Fibroblast of lung (primary cell): ENCODE data around the gene FSTL3. TPM values are rescaled to one million over a fixed set of nuclear protein-coding genes. Genes with fewer than 3 reads are reported as not detected.

ENCODE experiments used
- DNase-seq, 2 donors: peaks; one replicate each; pipeline versions ENCODE4 v3.0.0 to v3.0.0-alpha.2; 2010; ENCODE audit warnings: low read depth in 2 of 2
- H2AFZ ChIP-seq: 2 replicates; pipeline ENCODE4 v1.5.1; 2012; ENCODE audit warnings: low read length, control low read depth, inconsistent platforms
- H3K27ac ChIP-seq: 2 replicates; pipeline ENCODE4 v1.5.1; 2011; ENCODE audit warnings: low read length, control low read depth; ENCODE audit not compliant: insufficient read depth
- H3K27me3 ChIP-seq: 2 replicates; pipeline ENCODE4 v1.5.1; 2011; ENCODE audit warnings: mild to moderate bottlenecking, low read length; ENCODE audit not compliant: control insufficient read depth, insufficient read depth
- H3K36me3 ChIP-seq: 2 replicates; pipeline ENCODE4 v1.5.1; 2011; ENCODE audit warnings: low read length; ENCODE audit not compliant: control insufficient read depth, insufficient read depth
- H3K4me1 ChIP-seq: 2 replicates; pipeline ENCODE4 v1.5.1; 2011; ENCODE audit warnings: low read length; ENCODE audit not compliant: control insufficient read depth, insufficient read depth; ENCODE audit errors: extremely low read depth
- H3K4me2 ChIP-seq: 2 replicates; pipeline ENCODE4 v1.5.1; 2011; ENCODE audit warnings: low read length, control low read depth; ENCODE audit not compliant: insufficient read depth; ENCODE audit errors: extremely low read depth
- H3K4me3 ChIP-seq, 4 experiments: fragments of 200-600 bp in 1 of 4; sonication (generic) in 1 of 4; replicated peaks in 1 of 4; 2 replicates each; pipeline ENCODE4 v1.5.1; 2011 to 2016; ENCODE audit warnings: low read length in 4 of 4, low read depth in 3 of 4, mild to moderate bottlenecking in 3 of 4, control low read depth in 2 of 4, inconsistent platforms in 1 of 4, mixed read lengths in 1 of 4; ENCODE audit not compliant: insufficient read depth in 1 of 4; ENCODE audit errors: control extremely low read depth in 1 of 4
- H3K79me2 ChIP-seq: 2 replicates; pipeline ENCODE4 v1.5.1; 2012; ENCODE audit warnings: mild to moderate bottlenecking, low read length, inconsistent platforms; ENCODE audit not compliant: control insufficient read depth, insufficient read depth
- H3K9ac ChIP-seq: 2 replicates; pipeline ENCODE4 v1.5.1; 2011; ENCODE audit warnings: mild to moderate bottlenecking, low read length, control low read depth; ENCODE audit not compliant: insufficient read depth
- H3K9me3 ChIP-seq: 2 replicates; pipeline ENCODE4 v1.5.1; 2012; ENCODE audit warnings: low read depth, low read length; ENCODE audit not compliant: control insufficient read depth, insufficient read depth
- H4K20me1 ChIP-seq: 2 replicates; pipeline ENCODE4 v1.5.1; 2011; ENCODE audit warnings: low read length; ENCODE audit not compliant: control insufficient read depth, insufficient read depth; ENCODE audit errors: extremely low read depth
- CTCF ChIP-seq, 2 donors: IDR thresholded peaks in 1 of 2; conservative IDR thresholded peaks in 1 of 2; 1 replicate in 1 of 2; 2 replicates in 1 of 2; pipeline ENCODE4 v1.5.1; 2011 to 2012; ENCODE audit warnings: low read length in 2 of 2, control low read depth in 1 of 2, inconsistent platforms in 1 of 2, low read depth in 1 of 2, mild to moderate bottlenecking in 1 of 2
- EZH2 ChIP-seq: IDR thresholded peaks from 2 replicates; pipeline ENCODE4 v1.5.1; 2012; ENCODE audit warnings: low read length, control low read depth, mild to moderate bottlenecking; ENCODE audit errors: missing control alignments
- polyA plus RNA-seq, 2 donors: library from polyadenylated mRNA; depleted of rRNA in 1 of 2; stranded (reverse) in 1 of 2; unstranded in 1 of 2; fragments of >200 nt; gene quantifications; 2 replicates each; pipeline ENCODE4 v1.2.1, GENCODE V29; 2011 to 2012; ENCODE audit warnings: missing spikeins in 1 of 2
- total RNA-seq: library from RNA; depleted of rRNA; stranded (reverse); fragments of >200 nt; gene quantifications from 2 replicates; pipeline ENCODE4 v1.2.1, GENCODE V29; 2014

Gene FSTL3
- total and polyA plus RNA-seq, 2 donors (not counting 1 experiment from before 2014, with no cell fraction given) = 18.6 to 26.8 TPM

DNA sequence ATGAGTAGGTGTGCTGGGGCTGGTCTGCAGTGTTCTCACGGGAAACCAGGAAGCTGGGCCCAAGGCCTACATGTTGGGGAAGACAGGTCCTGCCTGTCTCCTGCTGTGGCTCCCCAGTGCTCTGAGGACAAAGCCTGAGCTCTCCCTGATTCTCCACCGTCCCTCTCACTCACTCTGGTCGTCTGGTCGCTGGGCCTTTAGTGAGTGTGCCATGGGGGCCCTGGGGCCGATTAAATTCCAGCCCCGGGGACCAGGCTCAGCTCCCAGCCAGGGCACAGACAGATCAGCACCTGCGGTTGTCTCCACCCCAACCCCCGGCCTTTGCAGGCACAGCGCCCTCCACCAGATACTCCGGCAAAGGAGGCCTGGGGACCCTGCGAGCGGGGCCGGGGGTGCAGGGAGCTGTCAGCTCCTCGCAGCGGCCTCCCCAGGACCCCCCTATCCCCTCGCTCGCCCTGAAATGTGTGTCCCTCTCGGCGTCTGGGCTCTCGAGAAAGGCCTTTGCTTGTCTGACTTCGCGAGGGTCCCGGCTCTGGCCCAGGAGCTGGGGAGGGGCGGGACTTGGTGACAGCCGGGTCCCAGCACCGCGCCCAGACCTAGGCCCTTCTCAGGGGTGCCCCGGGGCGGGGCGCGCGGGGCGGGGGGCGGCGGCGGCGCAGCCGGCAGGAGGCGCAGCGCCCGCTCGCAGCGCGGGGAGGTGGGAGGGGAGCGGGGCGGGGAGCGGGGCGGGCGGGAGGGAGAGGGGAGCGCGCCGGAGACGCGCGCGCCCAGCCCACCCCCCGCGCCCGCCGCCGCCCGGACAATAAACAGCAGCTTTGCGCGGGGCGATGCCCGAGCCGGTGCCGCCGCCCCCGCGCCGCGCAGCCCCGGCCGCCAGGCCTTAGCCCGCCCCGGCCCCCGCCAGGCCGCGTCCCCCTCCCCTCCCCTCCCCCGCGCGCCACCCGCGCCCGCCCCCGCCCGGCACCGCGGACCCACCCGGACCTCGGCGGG is 32.3 kb downstream of the FSTL3 start, which contains the start of gene PALM:
Gene PALM (plus strand): TSS at position 782 of the 990 bp plus-strand sequence. CDS start 212 bp downstream, outside the sequence.
- no peak within 1 kb of the TSS for H3K27ac ChIP-seq
- H3K4me2 ChIP-seq = no peak within 1 kb of the TSS
- H3K9me3 ChIP-seq = no peaks in the 10 kb centered on the region
- no peaks in the 10 kb centered on the region for H3K79me2 ChIP-seq
- H2AFZ ChIP-seq = no peak within 1 kb of the TSS
- H3K9ac ChIP-seq = no peak within 1 kb of the TSS
- TF ChIP-seq CTCF (conservative IDR thresholded peaks at IDR 0.05 in 1 of 2, IDR thresholded peaks at IDR 0.05 in 1 of 2; ENCODE audit: low read depth in 1 of 2, low read length in 2 of 2) (peak in 1 of 2 donors; percentile 4), EZH2 (no peak)
- peaks cover 4% of the 10 kb centered on the region for H3K4me1 ChIP-seq
- H4K20me1 ChIP-seq = no peaks in the 10 kb centered on the region
- no peaks in the 10 kb centered on the region for H3K36me3 ChIP-seq
- peaks cover 19% of the 10 kb centered on the region for H3K27me3 ChIP-seq
- peak within 1 kb of the TSS in 3 of 4 experiments; percentile 10 to 59 (median 50) for H3K4me3 ChIP-seq
- no peak for DNase-seq

- Histone ChIP-seq H3K79me2 (no peaks in the 10 kb centered on the region), H3K36me3 (no peaks in the 10 kb centered on the region), H3K9ac (no peak overlapping the region), H4K20me1 (no peaks in the 10 kb centered on the region), H3K4me1 (peaks cover 4% of the 10 kb centered on the region), H3K27me3 (peaks cover 16% of the 10 kb centered on the region), H3K4me3 (peak overlapping the region in 3 of 4 experiments; percentile 10 to 59 (median 50)), H3K4me2 (no peak overlapping the region), H3K27ac (no peak overlapping the region), H3K9me3 (no peaks in the 10 kb centered on the region), H2AFZ (no peak overlapping the region)
- DNase-seq = no peak
- TF ChIP-seq EZH2 (peak; percentile 74), CTCF (conservative IDR thresholded peaks at IDR 0.05 in 1 of 2, IDR thresholded peaks at IDR 0.05 in 1 of 2; ENCODE audit: low read depth in 1 of 2, low read length in 2 of 2) (no peak)
Measured at GRCh38 chr19:709196-709964, 33.2 kb downstream of the FSTL3 start.
